Prostate gland (tissue), 2 donors: ENCODE measurements around the gene FCRL1.

Source experiments
- POLR2A ChIP-seq: fragments of 450-650 bp; IDR thresholded peaks from one replicate; pipeline ENCODE4 v1.6.1; 2016; ENCODE audit warnings: antibody characterized with exemption, mild to moderate bottlenecking
- POLR2AphosphoS5 ChIP-seq: sonication (generic); formaldehyde crosslinking; IDR thresholded peaks from one replicate; pipeline ENCODE4 v1.6.1; 2017; ENCODE audit warnings: antibody characterized with exemption
- TF ChIP-seq, protein P1 (sequence below), 4 experiments: fragments of 200-600 bp in 2 of 4; fragments of 450-650 bp in 2 of 4; sonication (generic) in 2 of 4; IDR thresholded peaks; 1 replicate in 3 of 4; 2 replicates in 1 of 4; pipeline ENCODE4 v1.5.1; 2016 to 2019; ENCODE audit warnings: antibody characterized with exemption in 4 of 4, mild to moderate bottlenecking in 2 of 4, moderate library complexity in 2 of 4

DNA sequence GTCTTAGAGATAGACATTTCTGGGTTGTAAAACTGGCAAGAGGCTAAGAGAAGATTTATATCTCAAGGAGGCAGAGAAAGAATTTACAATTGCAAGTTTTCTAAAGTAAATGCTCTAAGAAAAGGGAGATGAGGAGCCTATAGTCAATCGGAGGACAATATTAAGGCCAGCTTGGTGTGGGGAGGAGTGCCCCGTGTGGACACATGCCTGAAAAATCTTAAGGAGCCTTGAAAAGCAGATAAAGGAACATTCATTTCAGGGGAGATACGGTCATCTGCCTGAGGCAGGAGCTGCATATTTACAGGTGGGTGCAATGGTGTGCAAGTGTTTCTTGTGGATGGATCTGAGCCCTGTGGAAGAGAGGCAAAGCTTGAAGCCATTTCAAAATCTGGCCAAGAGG, 68.6 kb downstream of the FCRL1 start:
- TF ChIP-seq POLR2A = no peak
- TF ChIP-seq, protein P1, sequence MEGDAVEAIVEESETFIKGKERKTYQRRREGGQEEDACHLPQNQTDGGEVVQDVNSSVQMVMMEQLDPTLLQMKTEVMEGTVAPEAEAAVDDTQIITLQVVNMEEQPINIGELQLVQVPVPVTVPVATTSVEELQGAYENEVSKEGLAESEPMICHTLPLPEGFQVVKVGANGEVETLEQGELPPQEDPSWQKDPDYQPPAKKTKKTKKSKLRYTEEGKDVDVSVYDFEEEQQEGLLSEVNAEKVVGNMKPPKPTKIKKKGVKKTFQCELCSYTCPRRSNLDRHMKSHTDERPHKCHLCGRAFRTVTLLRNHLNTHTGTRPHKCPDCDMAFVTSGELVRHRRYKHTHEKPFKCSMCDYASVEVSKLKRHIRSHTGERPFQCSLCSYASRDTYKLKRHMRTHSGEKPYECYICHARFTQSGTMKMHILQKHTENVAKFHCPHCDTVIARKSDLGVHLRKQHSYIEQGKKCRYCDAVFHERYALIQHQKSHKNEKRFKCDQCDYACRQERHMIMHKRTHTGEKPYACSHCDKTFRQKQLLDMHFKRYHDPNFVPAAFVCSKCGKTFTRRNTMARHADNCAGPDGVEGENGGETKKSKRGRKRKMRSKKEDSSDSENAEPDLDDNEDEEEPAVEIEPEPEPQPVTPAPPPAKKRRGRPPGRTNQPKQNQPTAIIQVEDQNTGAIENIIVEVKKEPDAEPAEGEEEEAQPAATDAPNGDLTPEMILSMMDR (IDR thresholded peaks at IDR 0.05) = no peak
- TF ChIP-seq POLR2AphosphoS5 = no peak
